GM12878 (cell line): ENCODE results near the gene LOX.
A peak's percentile ranks its signal among the peaks of the same experiment; 100 is the strongest.

ENCODE experiments used
- DPF2 ChIP-seq: fragments of 450-650 bp; IDR thresholded peaks from 2 replicates; pipeline ENCODE4 v1.6.1; 2017; ENCODE audit warnings: mild to moderate bottlenecking
- EGR1 ChIP-seq, 2 experiments: IDR thresholded peaks; 1 replicate in 1 of 2; 2 replicates in 1 of 2; pipeline ENCODE4 v1.6.1; 2011 to 2012; ENCODE audit warnings: low read depth in 2 of 2, low read length in 2 of 2, borderline replicate concordance in 1 of 2, mild to moderate bottlenecking in 1 of 2, moderate library complexity in 1 of 2
- POLR2AphosphoS2 ChIP-seq: IDR thresholded peaks from 2 replicates; pipeline ENCODE4 v1.6.1; 2011; ENCODE audit warnings: low read depth, mild to moderate bottlenecking, low read length, improper control_type of control experiment, moderate library complexity
- RFX5 ChIP-seq: IDR thresholded peaks from 2 replicates; pipeline ENCODE4 v1.6.1; 2011; ENCODE audit warnings: low read depth, low read length, improper control_type of control experiment
- TCF12 ChIP-seq: IDR thresholded peaks from 2 replicates; pipeline ENCODE4 v1.6.1; 2011; ENCODE audit warnings: low read depth, mild to moderate bottlenecking, low read length
- YY1 ChIP-seq: IDR thresholded peaks from 2 replicates; pipeline ENCODE4 v1.6.1; 2011; ENCODE audit warnings: low read depth, mild to moderate bottlenecking, low read length
- ZNF622 ChIP-seq: fragments of 450-650 bp; IDR thresholded peaks from 2 replicates; pipeline ENCODE4 v1.6.1; 2017; ENCODE audit warnings: mild to moderate bottlenecking, inconsistent platforms
- TF ChIP-seq, protein P1 (sequence below), 3 experiments: IDR thresholded peaks in 2 of 3; conservative IDR thresholded peaks in 1 of 3; 2 replicates each; pipeline ENCODE4 v1.5.1; 2011; ENCODE audit warnings: low read depth in 3 of 3, low read length in 3 of 3, mild to moderate bottlenecking in 3 of 3, control low read depth in 2 of 3, moderate library complexity in 2 of 3, inconsistent platforms in 1 of 3, mixed read lengths in 1 of 3; ENCODE audit not compliant: control insufficient read depth in 2 of 3, insufficient read depth in 1 of 3; ENCODE audit errors: extremely low read depth in 1 of 3
- TF ChIP-seq, protein P2 (sequence below): IDR thresholded peaks from 2 replicates; pipeline ENCODE4 v1.6.1; 2011; ENCODE audit warnings: borderline replicate concordance, low read depth, mild to moderate bottlenecking, moderate library complexity, mixed read lengths, low read length; ENCODE audit not compliant: insufficient read depth; ENCODE audit errors: extremely low read length
- TF ChIP-seq, protein P3 (sequence below): fragments of 450-650 bp; IDR thresholded peaks from 2 replicates; pipeline ENCODE4 v1.6.1; 2017; ENCODE audit warnings: borderline replicate concordance
- TF ChIP-seq, protein P4 (sequence below): IDR thresholded peaks from 2 replicates; pipeline ENCODE4 v1.6.1; 2011; ENCODE audit warnings: low read depth, mild to moderate bottlenecking, low read length, moderate library complexity, borderline replicate concordance; ENCODE audit errors: extremely low read depth

DNA sequence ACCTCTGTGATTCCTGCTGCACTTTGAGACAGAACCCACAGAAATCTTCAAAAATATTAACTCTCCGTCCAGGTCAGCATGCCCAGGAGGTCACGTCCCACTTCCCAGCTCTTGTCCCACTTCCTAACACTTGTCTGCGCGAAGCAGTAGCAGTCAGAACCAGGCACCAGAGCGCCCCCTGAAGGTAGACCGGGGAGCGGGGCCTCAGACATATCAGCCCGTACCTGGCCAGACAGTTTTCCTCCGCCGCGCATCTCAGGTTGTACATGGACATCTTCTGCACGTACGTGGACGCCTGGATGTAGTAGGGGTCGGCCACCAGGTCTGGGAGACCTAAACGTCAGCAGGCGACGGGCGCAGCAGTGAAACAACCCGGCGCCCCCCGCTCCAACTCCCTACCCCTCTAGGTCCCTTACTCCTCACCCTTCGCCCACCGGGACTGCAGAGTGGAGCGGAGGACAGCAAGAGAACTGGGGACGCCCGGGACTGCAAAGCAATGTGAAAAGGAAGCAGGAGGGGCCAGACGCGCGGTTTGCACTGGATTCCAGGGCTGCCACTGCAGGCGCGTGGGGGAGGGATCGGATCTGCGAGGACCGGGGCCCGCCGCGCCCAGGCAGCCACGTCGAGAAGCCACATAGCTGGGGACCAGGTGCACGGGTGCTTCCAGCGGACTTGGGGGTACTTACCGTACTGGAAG lies 1.2 kb downstream of the LOX start:
- TF ChIP-seq, protein P1, sequence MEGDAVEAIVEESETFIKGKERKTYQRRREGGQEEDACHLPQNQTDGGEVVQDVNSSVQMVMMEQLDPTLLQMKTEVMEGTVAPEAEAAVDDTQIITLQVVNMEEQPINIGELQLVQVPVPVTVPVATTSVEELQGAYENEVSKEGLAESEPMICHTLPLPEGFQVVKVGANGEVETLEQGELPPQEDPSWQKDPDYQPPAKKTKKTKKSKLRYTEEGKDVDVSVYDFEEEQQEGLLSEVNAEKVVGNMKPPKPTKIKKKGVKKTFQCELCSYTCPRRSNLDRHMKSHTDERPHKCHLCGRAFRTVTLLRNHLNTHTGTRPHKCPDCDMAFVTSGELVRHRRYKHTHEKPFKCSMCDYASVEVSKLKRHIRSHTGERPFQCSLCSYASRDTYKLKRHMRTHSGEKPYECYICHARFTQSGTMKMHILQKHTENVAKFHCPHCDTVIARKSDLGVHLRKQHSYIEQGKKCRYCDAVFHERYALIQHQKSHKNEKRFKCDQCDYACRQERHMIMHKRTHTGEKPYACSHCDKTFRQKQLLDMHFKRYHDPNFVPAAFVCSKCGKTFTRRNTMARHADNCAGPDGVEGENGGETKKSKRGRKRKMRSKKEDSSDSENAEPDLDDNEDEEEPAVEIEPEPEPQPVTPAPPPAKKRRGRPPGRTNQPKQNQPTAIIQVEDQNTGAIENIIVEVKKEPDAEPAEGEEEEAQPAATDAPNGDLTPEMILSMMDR (IDR thresholded peaks at IDR 0.05 in 2 of 3, conservative IDR thresholded peaks at IDR 0.05 in 1 of 3; ENCODE audit: control insufficient read depth in 2 of 3, extremely low read depth in 1 of 3, insufficient read depth in 1 of 3, low read depth in 3 of 3, low read length in 3 of 3), result peak; percentile 42 to 61 (median 61); a peak in 5 of 6 replicates
- TF ChIP-seq POLR2AphosphoS2 (no peak), ZNF622 (no peak), DPF2 (no peak), TCF12 (no peak), RFX5 (no peak), YY1 (no peak), EGR1 (IDR thresholded peaks at IDR 0.05; ENCODE audit: borderline replicate concordance in 1 of 2, low read depth in 2 of 2, low read length in 2 of 2) (no peak)
- TF ChIP-seq, protein P2, sequence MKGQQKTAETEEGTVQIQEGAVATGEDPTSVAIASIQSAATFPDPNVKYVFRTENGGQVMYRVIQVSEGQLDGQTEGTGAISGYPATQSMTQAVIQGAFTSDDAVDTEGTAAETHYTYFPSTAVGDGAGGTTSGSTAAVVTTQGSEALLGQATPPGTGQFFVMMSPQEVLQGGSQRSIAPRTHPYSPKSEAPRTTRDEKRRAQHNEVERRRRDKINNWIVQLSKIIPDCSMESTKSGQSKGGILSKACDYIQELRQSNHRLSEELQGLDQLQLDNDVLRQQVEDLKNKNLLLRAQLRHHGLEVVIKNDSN, result no peak
- TF ChIP-seq, protein P3, sequence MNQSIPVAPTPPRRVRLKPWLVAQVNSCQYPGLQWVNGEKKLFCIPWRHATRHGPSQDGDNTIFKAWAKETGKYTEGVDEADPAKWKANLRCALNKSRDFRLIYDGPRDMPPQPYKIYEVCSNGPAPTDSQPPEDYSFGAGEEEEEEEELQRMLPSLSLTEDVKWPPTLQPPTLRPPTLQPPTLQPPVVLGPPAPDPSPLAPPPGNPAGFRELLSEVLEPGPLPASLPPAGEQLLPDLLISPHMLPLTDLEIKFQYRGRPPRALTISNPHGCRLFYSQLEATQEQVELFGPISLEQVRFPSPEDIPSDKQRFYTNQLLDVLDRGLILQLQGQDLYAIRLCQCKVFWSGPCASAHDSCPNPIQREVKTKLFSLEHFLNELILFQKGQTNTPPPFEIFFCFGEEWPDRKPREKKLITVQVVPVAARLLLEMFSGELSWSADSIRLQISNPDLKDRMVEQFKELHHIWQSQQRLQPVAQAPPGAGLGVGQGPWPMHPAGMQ, result no peak
- TF ChIP-seq, protein P4, sequence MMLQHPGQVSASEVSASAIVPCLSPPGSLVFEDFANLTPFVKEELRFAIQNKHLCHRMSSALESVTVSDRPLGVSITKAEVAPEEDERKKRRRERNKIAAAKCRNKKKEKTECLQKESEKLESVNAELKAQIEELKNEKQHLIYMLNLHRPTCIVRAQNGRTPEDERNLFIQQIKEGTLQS, result no peak
